Smooth muscle cell (in vitro differentiated cells): ENCODE data around the gene FSTL1. TPM values are rescaled to one million over a fixed set of nuclear protein-coding genes. Genes with fewer than 3 reads are reported as not detected.

ENCODE experiments used
- DNase-seq: peaks from one replicate; lab custom pipeline; 2025; ENCODE audit not compliant: unreplicated experiment; lab: John Stamatoyannopoulos, UW
- H2AFZ ChIP-seq: fragments of 200-600 bp; sonication (generic); 2 replicates; pipeline ENCODE4 v1.6.0; 2016; ENCODE audit warnings: antibody characterized with exemption, low read depth, mild to moderate bottlenecking
- H3F3A ChIP-seq: fragments of 200-600 bp; sonication (generic); 2 replicates; pipeline ENCODE4 v1.6.0; 2017; ENCODE audit warnings: antibody characterized with exemption, low read depth
- H3K27ac ChIP-seq: fragments of 200-600 bp; sonication (generic); 2 replicates; pipeline ENCODE4 v1.5.1; 2016; ENCODE audit warnings: low read depth, mild to moderate bottlenecking
- H3K27me3 ChIP-seq: fragments of 200-600 bp; sonication (generic); 2 replicates; pipeline ENCODE4 v1.6.1; 2016; ENCODE audit warnings: low read depth, mild to moderate bottlenecking
- H3K36me3 ChIP-seq: fragments of 200-600 bp; sonication (generic); 2 replicates; pipeline ENCODE4 v1.5.1; 2016; ENCODE audit warnings: low read depth
- H3K4me1 ChIP-seq: fragments of 200-600 bp; sonication (generic); 2 replicates; pipeline ENCODE4 v1.5.1; 2016; ENCODE audit warnings: low read depth
- H3K4me2 ChIP-seq: fragments of 200-600 bp; sonication (generic); 2 replicates; pipeline ENCODE4 v1.6.0; 2016; ENCODE audit warnings: mild to moderate bottlenecking
- H3K4me3 ChIP-seq: fragments of 200-600 bp; sonication (generic); 2 replicates; pipeline ENCODE4 v1.5.1; 2016; ENCODE audit warnings: mild to moderate bottlenecking
- H3K79me2 ChIP-seq: fragments of 200-600 bp; sonication (generic); 2 replicates; pipeline ENCODE4 v1.6.0; 2016; ENCODE audit warnings: low read depth, mild to moderate bottlenecking
- H3K9ac ChIP-seq: fragments of 200-600 bp; sonication (generic); 2 replicates; pipeline ENCODE4 v1.6.0; 2016; ENCODE audit warnings: low read depth
- H3K9me3 ChIP-seq: fragments of 200-600 bp; sonication (generic); replicated peaks from 2 replicates; pipeline ENCODE4 v1.5.1; 2016; ENCODE audit warnings: low read depth
- H4K20me1 ChIP-seq: fragments of 200-600 bp; sonication (generic); 2 replicates; pipeline ENCODE4 v1.6.0; 2016; ENCODE audit warnings: low read depth
- WGBS: methylation state at CpG from one replicate; pipeline ENCODE4 v1.1.7; 2016; ENCODE audit warnings: low lambda C conversion rate; 5-methylcytosine and 5-hydroxymethylcytosine counted together
- microRNA counts: library from miRNA; unstranded; fragments of <30 nt; microRNA quantifications from one replicate; lab custom pipeline; 2016
- polyA plus RNA-seq: library from polyadenylated mRNA; unstranded; fragments of >200 nt; fragmentation: Nextera tagmentation; extraction: Ambion mirVana; gene quantifications from 2 replicates; pipeline ENCODE4 v1.2.1, GENCODE V29; 2016
- total RNA-seq: library from RNA; depleted of rRNA; stranded (reverse); fragments of >200 nt; gene quantifications from 2 replicates; pipeline ENCODE4 v1.2.3, GENCODE V29; 2014
- TF ChIP-seq, protein P1 (sequence below): fragments of 200-600 bp; sonication (generic); IDR thresholded peaks from 2 replicates; pipeline ENCODE4 v1.5.1; 2017; ENCODE audit warnings: borderline replicate concordance, mild to moderate bottlenecking, antibody characterized with exemption; ENCODE audit not compliant: insufficient read depth, poor library complexity, severe bottlenecking

The FSTL1 gene
- total and polyA plus RNA-seq, 2 experiments from 2014 or later, result 562 to 630 TPM

DNA sequence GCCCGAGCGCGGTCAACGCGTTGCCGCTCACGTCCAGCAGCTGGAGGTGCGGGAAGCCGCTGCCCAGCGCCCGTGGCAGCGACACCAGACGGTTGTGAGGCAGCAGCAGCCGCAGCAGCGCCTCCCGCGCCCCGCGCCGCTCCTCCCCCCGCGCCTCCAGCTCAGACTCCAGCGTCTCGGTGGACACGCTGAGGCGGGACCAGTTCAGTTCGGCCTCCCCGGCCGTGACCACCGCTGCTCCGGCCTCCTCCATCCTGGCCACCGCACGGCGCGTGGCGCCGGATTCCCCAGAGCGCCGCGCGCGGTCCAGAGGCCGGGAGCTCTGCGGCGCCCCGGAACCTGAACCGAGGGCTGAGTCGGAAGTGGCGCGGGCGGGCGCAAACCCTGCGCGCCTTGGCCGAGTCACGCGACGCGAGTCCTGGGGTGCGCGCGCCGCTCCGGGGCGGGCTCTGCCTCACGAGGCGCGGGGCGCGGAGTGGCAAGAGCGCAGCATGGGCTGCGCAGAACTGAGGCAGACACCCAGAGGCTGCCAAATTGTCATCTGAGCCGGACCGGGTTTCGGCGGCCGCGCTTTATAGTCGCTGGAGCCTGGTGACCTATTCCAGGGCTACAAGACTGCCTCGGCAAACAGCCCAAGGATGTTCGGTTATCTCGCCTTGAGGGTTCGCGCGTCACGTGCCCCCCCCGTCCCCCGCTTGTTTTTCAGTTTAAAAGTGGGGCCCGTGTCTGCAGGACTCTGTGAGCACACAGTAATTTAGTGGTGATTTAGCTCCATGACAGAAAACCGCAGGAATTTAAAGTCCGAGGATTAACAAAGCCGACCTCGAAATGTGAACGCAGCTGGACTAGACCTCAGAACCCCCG lies 101.6 kb downstream of the FSTL1 start, which contains the start of gene LRRC58:
TSS of gene LRRC58 (minus strand) at position 364 of the 864 bp plus-strand sequence. CDS start at position 253, 111 bp downstream.
- H3K4me2 ChIP-seq, result peak within 1 kb of the TSS; percentile 86
- peak; percentile 84 for DNase-seq
- peaks cover 36% of the 10 kb centered on the region for H4K20me1 ChIP-seq
- peak within 1 kb of the TSS; percentile 85 for H3K4me3 ChIP-seq
- peaks cover 38% of the 10 kb centered on the region for H3K79me2 ChIP-seq
- H3K36me3 ChIP-seq, result no peaks in the 10 kb centered on the region
- H3K27ac ChIP-seq, result peak within 1 kb of the TSS; percentile 78
- peak within 1 kb of the TSS; percentile 81 for H2AFZ ChIP-seq
- WGBS, result under 1% methylated on average over 83 of the region's 95 CpGs
- peak within 1 kb of the TSS; percentile 84 for H3K9ac ChIP-seq
- H3K4me1 ChIP-seq, result peaks cover 15% of the 10 kb centered on the region
- TF ChIP-seq, protein P1, sequence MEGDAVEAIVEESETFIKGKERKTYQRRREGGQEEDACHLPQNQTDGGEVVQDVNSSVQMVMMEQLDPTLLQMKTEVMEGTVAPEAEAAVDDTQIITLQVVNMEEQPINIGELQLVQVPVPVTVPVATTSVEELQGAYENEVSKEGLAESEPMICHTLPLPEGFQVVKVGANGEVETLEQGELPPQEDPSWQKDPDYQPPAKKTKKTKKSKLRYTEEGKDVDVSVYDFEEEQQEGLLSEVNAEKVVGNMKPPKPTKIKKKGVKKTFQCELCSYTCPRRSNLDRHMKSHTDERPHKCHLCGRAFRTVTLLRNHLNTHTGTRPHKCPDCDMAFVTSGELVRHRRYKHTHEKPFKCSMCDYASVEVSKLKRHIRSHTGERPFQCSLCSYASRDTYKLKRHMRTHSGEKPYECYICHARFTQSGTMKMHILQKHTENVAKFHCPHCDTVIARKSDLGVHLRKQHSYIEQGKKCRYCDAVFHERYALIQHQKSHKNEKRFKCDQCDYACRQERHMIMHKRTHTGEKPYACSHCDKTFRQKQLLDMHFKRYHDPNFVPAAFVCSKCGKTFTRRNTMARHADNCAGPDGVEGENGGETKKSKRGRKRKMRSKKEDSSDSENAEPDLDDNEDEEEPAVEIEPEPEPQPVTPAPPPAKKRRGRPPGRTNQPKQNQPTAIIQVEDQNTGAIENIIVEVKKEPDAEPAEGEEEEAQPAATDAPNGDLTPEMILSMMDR, result no peak
- no peaks in the 10 kb centered on the region for H3K27me3 ChIP-seq
- H3K9me3 ChIP-seq, result no peaks in the 10 kb centered on the region
- peaks cover 11% of the 10 kb centered on the region for H3F3A ChIP-seq

DNA sequence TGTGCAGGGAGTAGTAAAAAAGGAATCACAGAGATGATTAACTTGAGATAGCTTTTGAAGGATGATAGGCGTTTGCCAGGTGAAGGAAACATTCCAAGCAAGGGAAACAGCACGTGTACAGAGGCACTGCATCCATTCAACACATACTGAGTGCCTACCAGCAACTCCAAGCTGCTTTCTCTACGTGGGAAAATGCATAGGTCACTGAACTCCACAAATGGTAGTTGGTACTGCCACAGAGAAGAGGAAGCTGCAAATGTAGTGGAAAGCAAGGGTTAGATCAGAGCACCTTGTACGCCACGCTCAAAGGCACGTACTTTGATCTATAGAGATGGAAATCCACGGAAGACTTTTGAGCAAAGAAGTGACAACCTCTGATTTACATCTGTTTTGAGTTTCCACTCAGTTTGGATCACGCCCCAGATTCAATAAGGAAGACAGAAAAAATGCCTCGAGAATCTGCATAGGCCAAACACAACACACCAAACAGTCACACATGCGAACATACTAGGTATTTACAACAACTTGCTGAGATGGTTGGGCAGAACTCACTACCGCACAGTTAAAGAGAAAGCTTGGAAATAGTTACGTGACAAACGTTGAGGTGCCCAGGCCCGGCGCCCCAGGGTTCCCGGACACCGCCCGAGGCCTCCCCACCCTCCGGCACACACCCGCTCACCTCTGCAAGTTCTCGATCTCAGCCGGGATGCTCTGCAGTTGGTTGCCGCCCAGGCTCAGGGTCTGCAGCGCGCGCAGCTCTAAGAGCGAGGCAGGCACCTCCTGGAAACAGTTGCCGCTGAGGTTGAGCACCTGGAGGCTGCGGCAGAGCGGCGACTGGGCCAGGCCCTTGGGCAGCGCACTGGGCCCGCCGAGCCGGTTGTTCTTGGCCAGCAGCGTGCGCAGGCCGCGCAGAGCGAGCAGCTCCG lies 102.5 kb downstream of the FSTL1 start:
- Histone ChIP-seq H3F3A (peaks cover 11% of the 10 kb centered on the region), H4K20me1 (peaks cover 45% of the 10 kb centered on the region), H3K27me3 (no peaks in the 10 kb centered on the region), H3K27ac (peak overlapping the region; percentile 78), H3K79me2 (peaks cover 46% of the 10 kb centered on the region), H3K9ac (peak overlapping the region; percentile 84), H3K36me3 (no peaks in the 10 kb centered on the region), H2AFZ (peak overlapping the region; percentile 81), H3K4me3 (peak overlapping the region; percentile 85), H3K9me3 (no peaks in the 10 kb centered on the region), H3K4me1 (peaks cover 15% of the 10 kb centered on the region), H3K4me2 (peak overlapping the region; percentile 86)
- DNase-seq, result no peak
- TF ChIP-seq, protein P1, result no peak
- 5% methylated on average over 39 of the region's 41 CpGs for WGBS

DNA sequence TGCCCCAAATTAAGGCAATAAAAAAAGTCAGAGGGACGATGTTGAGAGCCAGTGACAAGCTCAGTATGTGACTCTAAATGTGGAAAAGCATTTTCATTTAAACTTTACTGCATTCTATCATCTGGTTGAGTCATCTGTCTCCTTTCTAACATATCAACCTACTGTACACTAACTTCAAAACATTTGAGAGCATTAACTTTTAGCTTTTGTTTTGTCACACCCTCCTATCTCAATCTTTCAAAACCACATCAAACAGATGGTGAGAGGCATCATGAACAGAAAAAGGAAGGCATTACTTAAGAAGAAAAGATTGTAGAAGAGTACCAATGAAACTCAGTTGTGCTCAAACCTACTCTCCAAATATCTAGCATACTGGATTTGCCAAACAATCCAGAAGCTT lies 106.4 kb downstream of the FSTL1 start:
- peak overlapping the region; percentile 47 for H3K4me2 ChIP-seq
- TF ChIP-seq, protein P1, result no peak
- peaks cover 10% of the 10 kb centered on the region for H3K4me1 ChIP-seq
- WGBS, result 0% methylated on average over 1 of the region's 1 CpG
- H4K20me1 ChIP-seq, result peaks cover 62% of the 10 kb centered on the region
- H2AFZ ChIP-seq, result no peak overlapping the region
- no peak for DNase-seq
- peaks cover 3% of the 10 kb centered on the region for H3K9me3 ChIP-seq
- no peaks in the 10 kb centered on the region for H3K27me3 ChIP-seq
- H3K27ac ChIP-seq, result peak overlapping the region; percentile 18
- no peak overlapping the region for H3K9ac ChIP-seq
- H3K4me3 ChIP-seq, result no peak overlapping the region
- no peaks in the 10 kb centered on the region for H3F3A ChIP-seq
- H3K36me3 ChIP-seq, result no peaks in the 10 kb centered on the region
- peaks cover 78% of the 10 kb centered on the region for H3K79me2 ChIP-seq

MicroRNAs encoded within 50 kb of the gene (microRNA counts, 767-probe panel; counts per million panel counts)
- microRNA hsa-miR-198 (lab: Ali Mortazavi, UCI), result 183 counts per million

Other genes with a start within 250 kb of the FSTL1 start
- 1.7 and 2.9 TPM in 2 replicates for gene GPR156, start 165.8 kb downstream of the FSTL1 start, total RNA-seq
- 1.2 and 1.3 TPM in 2 replicates for gene GPR156, start 165.8 kb downstream of the FSTL1 start, polyA plus RNA-seq
- 20.4 and 28.1 TPM in 2 replicates for gene LRRC58, start 101.6 kb downstream of the FSTL1 start, total RNA-seq
- 4.9 and 6.4 TPM in 2 replicates for gene LRRC58, start 101.6 kb downstream of the FSTL1 start, polyA plus RNA-seq
- gene NDUFB4, start 145.3 kb upstream of the FSTL1 start, total RNA-seq, result 175 and 270 TPM in 2 replicates
- 484 and 493 TPM in 2 replicates for gene NDUFB4, start 145.3 kb upstream of the FSTL1 start, polyA plus RNA-seq
- 3.8 and 5.1 TPM in 2 replicates for gene HGD, start 231.2 kb upstream of the FSTL1 start, total RNA-seq
- gene HGD, start 231.2 kb upstream of the FSTL1 start, polyA plus RNA-seq, result 8.8 and 10.9 TPM in 2 replicates